Gastroesophageal sphincter (tissue), 4 donors: ENCODE data around the gene CDH22. TPM values are rescaled to one million over a fixed set of nuclear protein-coding genes. Genes with fewer than 3 reads are reported as not detected.

ENCODE experiments used
- ATAC-seq: fragments of 150-250 bp; one replicate; pipeline ENCODE4 v1.9.1; 2016; ENCODE audit warnings: mild to moderate bottlenecking, moderate library complexity
- H3K27ac ChIP-seq, 4 donors: fragments of 200-600 bp; sonication (generic) in 3 of 4; 1 replicate in 3 of 4; 2 replicates in 1 of 4; pipeline ENCODE4 v1.5.1; 2016 to 2019
- H3K27me3 ChIP-seq: fragments of 200-600 bp; sonication (generic); one replicate; pipeline ENCODE4 v1.5.1; 2019
- H3K36me3 ChIP-seq, 2 donors: fragments of 200-600 bp; sonication (generic); one replicate each; pipeline ENCODE4 v1.5.1; 2019; ENCODE audit warnings: control low read depth in 1 of 2
- H3K4me1 ChIP-seq, 3 donors: fragments of 200-600 bp; sonication (generic); 1 replicate in 2 of 3; 2 replicates in 1 of 3; pipeline ENCODE4 v1.5.1; 2016 to 2019; ENCODE audit warnings: control low read depth in 2 of 3
- H3K4me3 ChIP-seq, 2 donors: fragments of 200-600 bp; sonication (generic); one replicate each; pipeline ENCODE4 v1.5.1; 2019; ENCODE audit warnings: mild to moderate bottlenecking in 1 of 2, moderate library complexity in 1 of 2
- H3K9me3 ChIP-seq, 3 donors: fragments of 200-600 bp; sonication (generic); one replicate each; pipeline ENCODE4 v1.5.1; 2017 to 2019; ENCODE audit warnings: control low read depth in 2 of 3
- CTCF ChIP-seq, 4 experiments: fragments of 200-600 bp in 2 of 4; fragments of 450-650 bp in 2 of 4; sonication (generic) in 1 of 4; IDR thresholded peaks; one replicate each; pipeline ENCODE4 v1.5.1; 2017 to 2019; ENCODE audit warnings: antibody characterized with exemption in 4 of 4, mild to moderate bottlenecking in 2 of 4, moderate library complexity in 2 of 4
- EP300 ChIP-seq: sonication (generic); formaldehyde crosslinking; IDR thresholded peaks from one replicate; pipeline ENCODE4 v1.6.1; 2017; ENCODE audit warnings: antibody characterized with exemption, mild to moderate bottlenecking
- POLR2A ChIP-seq, 2 donors: fragments of 450-650 bp; IDR thresholded peaks; one replicate each; pipeline ENCODE4 v1.6.1; 2017; ENCODE audit warnings: antibody characterized with exemption in 2 of 2, mild to moderate bottlenecking in 2 of 2, moderate library complexity in 1 of 2
- POLR2AphosphoS5 ChIP-seq: sonication (generic); formaldehyde crosslinking; IDR thresholded peaks from one replicate; pipeline ENCODE4 v1.6.1; 2017; ENCODE audit warnings: antibody characterized with exemption
- WGBS, 2 donors: methylation state at CpG; one replicate each; pipeline ENCODE4 v1.1.5; 2018; ENCODE audit warnings: low coverage in 1 of 2; 5-methylcytosine and 5-hydroxymethylcytosine counted together
- total RNA-seq, 4 donors: library from RNA; depleted of rRNA; stranded (reverse); fragments of >200 nt; gene quantifications; one replicate each; pipeline ENCODE4 v1.1.0, GENCODE V29; 2016

The CDH22 gene
- total RNA-seq, 4 donors from 2014 or later = 0.15 TPM; not detected in 3

DNA sequence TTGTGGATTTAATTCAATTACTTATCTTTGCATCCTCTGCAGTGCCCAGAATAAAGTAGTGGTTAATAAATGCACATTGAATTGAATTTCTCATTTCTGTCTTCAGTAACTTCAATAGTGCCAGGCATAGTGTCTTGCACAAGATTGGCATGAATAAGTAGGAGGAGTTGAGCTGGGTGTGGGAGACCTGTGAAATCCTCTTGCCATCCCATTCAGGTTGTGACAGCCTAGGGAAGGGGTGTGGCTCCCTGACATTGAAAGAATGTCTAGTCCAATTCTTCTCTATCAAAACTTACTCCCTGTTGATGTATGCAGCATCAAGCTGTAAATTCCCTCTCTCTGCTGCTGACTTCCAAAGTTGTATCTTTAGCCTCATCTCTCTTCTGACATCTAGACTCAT is 73.2 kb downstream of the CDH22 start:
- TF ChIP-seq POLR2AphosphoS5 = no peak
- no peak for TF ChIP-seq CTCF (IDR thresholded peaks at IDR 0.05)
- TF ChIP-seq EP300 = no peak
- TF ChIP-seq POLR2A (IDR thresholded peaks at IDR 0.05) = no peak
- no peak overlapping the region for H3K4me3 ChIP-seq
- H3K4me1 ChIP-seq = no peaks in the 10 kb centered on the region
- no peaks in the 10 kb centered on the region for H3K36me3 ChIP-seq
- no peak for ATAC-seq
- H3K27me3 ChIP-seq = peaks cover 74% of the 10 kb centered on the region
- H3K9me3 ChIP-seq = no peaks in the 10 kb centered on the region
- H3K27ac ChIP-seq = no peak overlapping the region

DNA sequence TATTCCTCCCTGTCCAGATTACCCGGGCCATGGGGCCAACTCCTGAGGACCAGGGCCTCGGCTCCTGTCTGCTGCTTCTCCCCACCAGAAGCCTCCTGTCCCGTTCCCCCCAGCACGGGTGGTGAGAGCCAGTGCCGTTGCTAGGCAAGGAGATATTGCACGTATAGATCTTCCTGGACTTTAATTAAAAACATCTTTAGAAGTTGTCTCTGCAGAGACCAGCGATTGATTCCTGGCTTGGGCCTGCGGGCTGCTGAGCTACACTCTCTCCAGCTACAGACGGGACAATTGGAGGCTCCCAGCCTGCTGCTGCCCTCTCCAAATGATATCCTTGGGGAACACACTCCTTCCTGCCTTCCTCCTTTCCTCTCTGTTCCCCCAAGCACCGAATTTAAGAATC is 74.6 kb downstream of the CDH22 start:
- Histone ChIP-seq H3K27me3 (peaks cover 74% of the 10 kb centered on the region), H3K4me1 (no peaks in the 10 kb centered on the region), H3K9me3 (no peaks in the 10 kb centered on the region), H3K36me3 (no peaks in the 10 kb centered on the region), H3K27ac (no peak overlapping the region), H3K4me3 (no peak overlapping the region)
- WGBS, 2 donors = 68 to 77% methylated on average over 4 to 8 of the region's 10 CpGs
- no peak for TF ChIP-seq POLR2AphosphoS5
- no peak for TF ChIP-seq POLR2A (IDR thresholded peaks at IDR 0.05)
- TF ChIP-seq CTCF (IDR thresholded peaks at IDR 0.05) = no peak
- no peak for TF ChIP-seq EP300
- no peak for ATAC-seq

DNA sequence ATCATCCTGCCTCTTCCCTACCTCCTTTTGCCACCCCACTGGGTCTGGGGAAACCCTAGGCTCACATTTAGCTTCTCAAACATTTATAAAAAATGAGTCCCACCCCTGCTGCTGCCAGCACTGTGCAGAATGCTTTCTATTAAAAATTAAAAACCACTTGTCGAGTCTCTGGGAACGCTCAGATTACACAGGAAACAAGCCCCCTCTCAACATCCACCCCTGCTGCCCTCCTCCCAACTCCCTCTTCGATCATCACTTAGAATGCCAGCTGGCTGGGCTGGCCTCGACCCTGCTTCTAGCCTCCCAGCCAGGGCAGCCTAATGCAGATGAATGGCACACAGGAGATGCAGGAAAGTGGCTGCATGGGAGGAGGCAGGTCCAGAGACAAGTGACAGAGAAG is 75.8 kb downstream of the CDH22 start:
- H3K27ac ChIP-seq = no peak overlapping the region
- ATAC-seq = no peak
- H3K9me3 ChIP-seq = no peaks in the 10 kb centered on the region
- peaks cover 75% of the 10 kb centered on the region for H3K27me3 ChIP-seq
- no peaks in the 10 kb centered on the region for H3K36me3 ChIP-seq
- no peak overlapping the region for H3K4me3 ChIP-seq
- WGBS, 2 donors = 28 to 60% methylated on average over 1 to 2 of the region's 4 CpGs
- no peaks in the 10 kb centered on the region for H3K4me1 ChIP-seq
- no peak for TF ChIP-seq POLR2AphosphoS5
- TF ChIP-seq CTCF (IDR thresholded peaks at IDR 0.05) = no peak
- TF ChIP-seq EP300 = no peak
- no peak for TF ChIP-seq POLR2A (IDR thresholded peaks at IDR 0.05)

DNA sequence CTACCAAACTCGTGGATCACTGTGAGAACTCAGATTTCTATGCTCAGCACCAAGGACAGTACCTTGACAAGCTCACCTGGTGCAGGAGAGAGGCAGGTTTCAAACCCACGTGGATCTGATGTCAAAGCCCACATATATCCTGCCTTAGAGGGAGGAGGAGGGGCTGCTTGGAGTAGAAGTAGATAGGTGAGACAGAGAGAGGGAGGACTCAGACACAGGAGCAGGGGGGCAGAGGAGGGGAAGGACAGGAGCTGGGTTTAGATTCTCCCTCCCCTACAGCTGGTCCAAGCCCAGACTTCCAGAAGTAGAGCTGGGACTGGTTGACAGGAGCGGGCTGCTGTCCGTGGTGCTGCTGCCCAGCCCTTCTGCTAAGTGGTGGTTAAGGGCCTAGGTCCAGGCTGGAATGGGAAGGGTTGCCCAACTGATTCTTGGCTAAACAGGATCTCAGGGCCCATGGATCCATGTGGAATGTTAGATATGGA is 77.5 kb downstream of the CDH22 start:
- TF ChIP-seq POLR2A (IDR thresholded peaks at IDR 0.05) (no peak), EP300 (no peak), CTCF (IDR thresholded peaks at IDR 0.05) (no peak), POLR2AphosphoS5 (no peak)
- Histone ChIP-seq H3K9me3 (no peaks in the 10 kb centered on the region), H3K4me1 (no peaks in the 10 kb centered on the region), H3K27me3 (peaks cover 78% of the 10 kb centered on the region), H3K4me3 (no peak overlapping the region), H3K36me3 (no peaks in the 10 kb centered on the region), H3K27ac (no peak overlapping the region)
- 0 to 4% methylated on average over 2 to 4 of the region's 4 CpGs for WGBS, 2 donors
- no peak for ATAC-seq

- Histone ChIP-seq H3K27ac (no peak overlapping the region), H3K9me3 (no peaks in the 10 kb centered on the region), H3K4me1 (no peaks in the 10 kb centered on the region), H3K36me3 (no peaks in the 10 kb centered on the region), H3K4me3 (no peak overlapping the region), H3K27me3 (peaks cover 76% of the 10 kb centered on the region)
- ATAC-seq = no peak
- WGBS, 2 donors = 87 to 95% methylated on average over 2 to 5 of the region's 5 CpGs
- TF ChIP-seq POLR2A (IDR thresholded peaks at IDR 0.05) = no peak
- no peak for TF ChIP-seq CTCF (IDR thresholded peaks at IDR 0.05)
Measured at GRCh38 chr20:46230106-46230491, 78.2 kb downstream of the CDH22 start.
